Measurements from ENCODE around the gene RANGRF.

GRCh38 chr17:8324923-8325322 lies 36.5 kb downstream of the RANGRF start:
- TF ChIP-seq POLR2AphosphoS5 (IDR thresholded peaks at IDR 0.05; ENCODE audit: low read depth, low read length) (no peak), TAF1 (IDR thresholded peaks at IDR 0.05; ENCODE audit: borderline replicate concordance, insufficient read depth, low read length) (no peak), FOXP2 (optimal IDR thresholded peaks at IDR 0.05; ENCODE audit: borderline replicate concordance, extremely low read depth, extremely low read length, insufficient read depth) (no peak), REST (IDR thresholded peaks at IDR 0.05; ENCODE audit: insufficient read depth in 1 of 2, low read depth in 2 of 2, low read length in 2 of 2) (no peak)
